Immature natural killer cell (primary cell): ENCODE measurements around the gene COMT. TPM values are rescaled to one million over a fixed set of nuclear protein-coding genes. Genes with fewer than 3 reads are reported as not detected.

ENCODE experiments used
- DNase-seq, 3 donors: peaks; one replicate each; pipeline ENCODE4 v3.0.0; 2022; ENCODE audit warnings: mixed read lengths in 1 of 3
- H3K27ac Mint-ChIP-seq, 6 donors: one replicate each; pipeline ENCODE4 v1.8.0; 2020; ENCODE audit warnings: mixed read lengths in 6 of 6, mild to moderate bottlenecking in 5 of 6, inconsistent platforms in 4 of 6, moderate library complexity in 3 of 6
- H3K27me3 Mint-ChIP-seq, 3 donors: one replicate each; pipeline ENCODE4 v1.8.0; 2020 to 2021; ENCODE audit warnings: low read depth in 3 of 3, mild to moderate bottlenecking in 3 of 3, mixed read lengths in 3 of 3, moderate library complexity in 3 of 3, inconsistent platforms in 1 of 3
- H3K36me3 Mint-ChIP-seq, 3 donors: one replicate each; pipeline ENCODE4 v1.8.0; 2020; ENCODE audit warnings: mixed read lengths in 3 of 3, inconsistent platforms in 2 of 3, mild to moderate bottlenecking in 2 of 3
- H3K4me1 Mint-ChIP-seq, 2 donors: one replicate each; pipeline ENCODE4 v1.8.0; 2020; ENCODE audit warnings: inconsistent platforms in 2 of 2, mild to moderate bottlenecking in 2 of 2, mixed read lengths in 2 of 2, moderate library complexity in 1 of 2
- H3K4me3 Mint-ChIP-seq, 5 donors: one replicate each; pipeline ENCODE4 v1.8.0; 2020; ENCODE audit warnings: mild to moderate bottlenecking in 5 of 5, mixed read lengths in 5 of 5, inconsistent platforms in 3 of 5, moderate library complexity in 3 of 5
- H3K9me3 Mint-ChIP-seq, 6 donors: one replicate each; pipeline ENCODE4 v1.8.0; 2020; ENCODE audit warnings: mild to moderate bottlenecking in 6 of 6, mixed read lengths in 6 of 6, inconsistent platforms in 4 of 6, moderate library complexity in 3 of 6
- polyA plus RNA-seq, 3 donors: library from polyadenylated mRNA; unstranded; fragments of 300-500 nt; fragmentation: Illumina TruSeq; gene quantifications; one replicate each; pipeline ENCODE4 v1.2.3, GENCODE V29; 2021

Gene COMT
- polyA plus RNA-seq, 3 donors from 2014 or later, result 130 to 167 (median 155) TPM

- Mint-ChIP-seq H3K27me3 (peaks cover 0 to 4% (median under 1%) of the 10 kb centered on the region in 3 donors), H3K9me3 (no peaks in the 10 kb centered on the region), H3K36me3 (no peaks in the 10 kb centered on the region), H3K27ac (no peak overlapping the region), H3K4me1 (peaks cover 40 to 50% of the 10 kb centered on the region in 2 donors), H3K4me3 (peak overlapping the region in 2 of 5 donors; percentile 14 to 90)
- peak; percentile 24 to 34 (median 26) for DNase-seq
Measured at GRCh38 chr22:20015971-20016733, 74.6 kb downstream of the COMT start.

DNA sequence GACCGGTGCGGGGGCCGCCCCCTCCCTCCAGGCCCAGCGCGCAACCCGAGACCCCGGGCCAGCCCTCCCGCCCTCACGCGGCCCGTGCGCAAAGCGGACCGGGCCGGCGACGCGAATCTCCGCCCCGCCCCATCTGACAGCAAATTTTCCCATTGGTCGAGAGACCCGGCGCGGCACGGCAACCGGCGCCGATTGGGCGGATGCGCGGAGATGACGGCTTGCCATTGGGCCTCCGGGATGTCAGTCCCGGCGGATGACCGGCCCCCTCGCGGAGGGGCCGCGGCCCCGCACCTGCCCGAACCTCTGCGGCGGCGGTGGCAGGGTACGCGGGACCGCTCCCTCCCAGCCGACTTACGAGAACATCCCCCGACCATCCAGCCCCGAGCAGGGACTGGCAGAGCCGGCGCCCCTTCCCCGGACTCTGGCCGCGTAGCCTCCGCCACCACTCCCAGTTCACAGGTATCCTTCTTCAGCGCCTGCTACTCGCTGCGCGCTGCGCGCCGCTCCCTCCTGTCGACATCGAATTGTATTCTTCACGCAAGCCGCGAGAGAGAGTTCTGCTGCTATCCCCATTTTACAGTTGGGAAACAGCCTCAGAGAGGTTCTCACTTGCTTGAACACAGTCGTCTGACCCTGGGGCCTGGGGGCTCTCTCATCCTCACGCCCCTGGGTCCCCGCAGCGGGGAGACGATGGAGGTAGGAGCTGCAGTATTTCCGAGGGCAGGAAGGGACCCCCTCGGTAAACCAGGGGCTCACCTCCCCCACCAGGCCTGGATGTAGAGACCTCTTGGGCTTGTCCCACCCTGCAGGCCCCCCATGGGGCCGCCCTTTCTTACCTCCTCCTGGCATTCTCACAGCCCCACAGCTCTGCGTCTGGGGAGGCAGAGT is 75.4 kb downstream of the COMT start, which contains the start of gene ARVCF:
Gene ARVCF, minus strand, starts transcription at position 90 of the 888 bp plus-strand sequence. CDS start 26,029 bp downstream, outside the sequence.
- peaks cover 41 to 47% of the 10 kb centered on the region in 2 donors for H3K4me1 Mint-ChIP-seq
- H3K4me3 Mint-ChIP-seq, result peak within 1 kb of the TSS; percentile 87 to 91 (median 90)
- DNase-seq, result peak; percentile 91
- no peaks in the 10 kb centered on the region for H3K36me3 Mint-ChIP-seq
- H3K27me3 Mint-ChIP-seq, result peaks cover 0 to 11% (median 4%) of the 10 kb centered on the region in 3 donors
- H3K27ac Mint-ChIP-seq, result peak within 1 kb of the TSS in 5 of 6 donors; percentile 19 to 45 (median 39)
- no peaks in the 10 kb centered on the region for H3K9me3 Mint-ChIP-seq

- Mint-ChIP-seq H3K27me3 (peaks cover 0 to 14% (median 4%) of the 10 kb centered on the region in 3 donors), H3K4me1 (peaks cover 44 to 48% of the 10 kb centered on the region in 2 donors), H3K36me3 (no peaks in the 10 kb centered on the region), H3K27ac (peak overlapping the region in 3 of 6 donors; percentile 19 to 40 (median 39)), H3K9me3 (no peaks in the 10 kb centered on the region), H3K4me3 (peak overlapping the region; percentile 85 to 91 (median 87))
- no peak for DNase-seq
Measured at GRCh38 chr22:20017622-20017958, 76.0 kb downstream of the COMT start.

DNA sequence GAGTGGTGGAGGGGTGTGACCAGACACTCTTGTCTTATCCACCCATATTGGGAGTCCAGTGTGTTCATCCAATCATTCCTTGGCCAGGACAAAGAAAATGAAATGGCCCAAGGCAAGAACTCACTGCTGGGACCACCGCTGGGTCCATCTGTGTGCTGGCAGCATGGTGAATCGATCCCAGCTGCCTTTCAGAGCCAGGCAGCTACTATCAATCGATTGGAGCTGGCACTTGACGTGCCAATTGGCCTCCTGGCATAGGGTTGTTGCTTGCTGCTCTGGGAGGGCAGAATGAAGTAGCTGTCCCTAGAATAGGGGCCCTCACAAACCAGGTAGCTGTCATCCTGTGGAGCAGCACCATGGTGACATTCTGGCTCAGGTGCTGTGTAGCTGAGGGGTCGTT is 76.4 kb downstream of the COMT start:
- peak overlapping the region; percentile 85 to 91 (median 87) for H3K4me3 Mint-ChIP-seq
- no peaks in the 10 kb centered on the region for H3K36me3 Mint-ChIP-seq
- no peak overlapping the region for H3K27ac Mint-ChIP-seq
- no peaks in the 10 kb centered on the region for H3K9me3 Mint-ChIP-seq
- no peak for DNase-seq
- peaks cover 0 to 14% (median 4%) of the 10 kb centered on the region in 3 donors for H3K27me3 Mint-ChIP-seq
- peaks cover 45 to 52% of the 10 kb centered on the region in 2 donors for H3K4me1 Mint-ChIP-seq

Other genes starting within 250 kb of the COMT start
- gene SEPTIN5, start 227.3 kb upstream of the COMT start, polyA plus RNA-seq, result 1 to 10 TPM in 1 of 3 donors, under 1 TPM in 1, not detected in 1; 0.36 to 2.2 TPM
- 10 to 100 TPM in 1 of 3 donors, under 1 TPM in 2; 0.53 to 10.1 (median 0.95) TPM for gene GP1BB, start 218.2 kb upstream of the COMT start, polyA plus RNA-seq
- under 1 TPM in 1 of 3 donors, not detected in 2; 0.12 TPM for gene TBX1, start 181.0 kb upstream of the COMT start, polyA plus RNA-seq
- gene GNB1L, start 86.9 kb upstream of the COMT start, polyA plus RNA-seq, result 10 to 100 TPM; 19.1 to 30.6 (median 20.3) TPM
- gene RTL10, start 86.9 kb upstream of the COMT start, polyA plus RNA-seq, result 1 to 10 TPM; 1.5 to 8.1 (median 4.5) TPM
- 10 to 100 TPM; 11.0 to 17.1 (median 15.5) TPM for gene TXNRD2, start within 50 bp of the COMT start, polyA plus RNA-seq
- 10 to 100 TPM in 1 of 3 donors, 1 to 10 TPM in 2; 5.3 to 15.9 (median 5.3) TPM for gene ARVCF, start 75.1 kb downstream of the COMT start, polyA plus RNA-seq
- gene TANGO2, start 79.3 kb downstream of the COMT start, polyA plus RNA-seq, result 10 to 100 TPM; 43.3 to 68.6 (median 56.6) TPM
- gene DGCR8, start 138.5 kb downstream of the COMT start, polyA plus RNA-seq, result 1 to 10 TPM in 2 of 3 donors, under 1 TPM in 1; 0.83 to 5.4 (median 1.4) TPM
- gene RANBP1, start 174.3 kb downstream of the COMT start, polyA plus RNA-seq, result 100 to 1,000 TPM in 1 of 3 donors, 10 to 100 TPM in 2; 90.4 to 111 (median 92.4) TPM
- 10 to 100 TPM; 22.7 to 33.7 (median 27.6) TPM for gene TRMT2A, start 175.5 kb downstream of the COMT start, polyA plus RNA-seq
- 1 to 10 TPM in 1 of 3 donors, under 1 TPM in 2; 0.54 to 3.7 (median 0.79) TPM for gene ZDHHC8, start 190.0 kb downstream of the COMT start, polyA plus RNA-seq
- under 1 TPM in 1 of 3 donors, not detected in 2; 0.66 TPM for gene CCDC188, start 209.3 kb downstream of the COMT start, polyA plus RNA-seq